HG03439 (cell line): ENCODE results near the gene C14orf119.

Experiments used
- ATAC-seq: cut with Tn5 transposase; IDR thresholded peaks from one replicate; pipeline ENCODE4 v1.9.1; 2021; ENCODE audit warnings: mild to moderate bottlenecking, moderate library complexity; ENCODE audit not compliant: unreplicated experiment

Gene C14orf119, protein sequence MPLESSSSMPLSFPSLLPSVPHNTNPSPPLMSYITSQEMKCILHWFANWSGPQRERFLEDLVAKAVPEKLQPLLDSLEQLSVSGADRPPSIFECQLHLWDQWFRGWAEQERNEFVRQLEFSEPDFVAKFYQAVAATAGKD

GRCh38 chr14:23095196-23096108 lies at the start of gene C14orf119:
TSS of gene C14orf119 (plus strand) at chr14:23095505. CDS start at chr14:23097659, 2,154 bp downstream.
- peak; percentile 93 for ATAC-seq

DNA sequence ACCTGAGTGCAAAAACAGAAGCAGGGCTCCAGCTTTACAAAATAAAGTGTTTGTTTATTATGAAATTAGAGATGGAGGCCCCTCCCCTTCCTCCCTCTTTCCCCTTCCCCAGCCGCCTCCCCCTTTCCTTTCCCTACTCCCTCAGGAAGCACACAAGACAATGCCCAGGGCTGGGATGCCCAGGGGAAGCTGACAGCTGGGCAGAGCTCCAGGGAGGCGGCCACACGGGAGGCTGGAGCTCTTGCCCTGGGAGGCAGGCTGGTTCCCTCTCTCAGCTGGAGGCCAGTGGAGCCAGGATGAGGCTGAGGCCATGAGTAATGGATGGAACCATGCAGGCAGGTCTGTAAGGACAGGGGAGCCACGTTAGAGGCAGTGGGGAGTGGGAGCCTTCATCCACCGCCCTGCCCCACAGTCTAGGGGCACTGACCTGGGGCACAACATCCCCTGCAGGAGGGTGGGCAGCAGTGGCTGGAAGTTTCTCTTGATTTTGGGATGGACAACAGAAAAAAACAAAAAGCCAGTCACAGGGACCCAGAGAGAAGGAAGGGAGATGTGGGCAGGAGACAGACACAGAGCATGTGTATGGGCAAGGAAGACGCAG lies 48.2 kb upstream of the C14orf119 start:
- ATAC-seq = no peak

DNA sequence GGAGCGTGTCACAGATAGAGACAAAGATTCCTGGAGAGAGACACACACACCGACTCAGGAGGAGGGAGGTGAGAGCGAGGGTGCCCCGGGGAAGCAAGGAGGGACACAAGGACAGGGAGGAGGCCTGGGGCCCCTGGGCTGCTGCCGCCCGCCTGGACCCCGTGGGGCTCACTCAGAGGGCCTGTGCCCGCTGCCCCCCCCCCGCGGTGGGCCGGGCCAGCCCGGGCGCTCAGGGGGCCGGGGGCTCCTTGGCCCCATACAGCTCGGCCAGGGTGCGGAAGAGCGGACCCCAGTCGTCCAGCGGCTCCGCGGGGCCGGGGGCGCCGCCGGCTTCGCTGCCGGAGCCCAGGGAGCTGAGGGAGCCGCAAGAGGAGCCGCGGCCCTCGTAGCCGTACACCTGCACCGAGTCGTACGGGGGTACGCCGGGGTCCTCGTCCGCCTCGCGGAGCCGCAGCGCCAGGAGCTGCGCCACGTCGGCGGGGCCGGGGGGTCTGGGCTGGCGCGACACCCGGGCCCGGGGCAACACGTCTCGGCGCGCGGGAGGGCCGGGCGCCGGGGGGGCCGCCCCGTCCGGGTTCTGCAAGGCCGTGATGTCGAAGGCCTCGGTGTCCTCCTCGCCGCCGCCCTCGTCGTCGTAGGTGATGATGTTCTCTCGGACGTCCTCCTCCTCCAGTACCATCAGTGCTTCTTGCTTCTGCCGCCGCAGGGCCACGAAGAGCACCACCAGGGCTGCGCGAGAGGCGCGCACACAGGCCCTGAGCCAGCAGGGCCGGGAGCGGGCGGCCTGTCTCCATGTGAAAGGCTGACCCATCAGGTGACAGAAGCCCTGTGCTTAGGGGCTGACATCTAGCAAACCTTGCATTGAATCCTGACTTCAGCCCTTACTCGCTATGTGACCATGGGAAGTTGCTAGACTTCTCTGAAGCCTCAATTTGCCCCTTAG lies 47.3 kb upstream of the C14orf119 start:
- no peak for ATAC-seq

GRCh38 chr14:23049011-23049410 lies 46.3 kb upstream of the C14orf119 start:
- no peak for ATAC-seq

DNA sequence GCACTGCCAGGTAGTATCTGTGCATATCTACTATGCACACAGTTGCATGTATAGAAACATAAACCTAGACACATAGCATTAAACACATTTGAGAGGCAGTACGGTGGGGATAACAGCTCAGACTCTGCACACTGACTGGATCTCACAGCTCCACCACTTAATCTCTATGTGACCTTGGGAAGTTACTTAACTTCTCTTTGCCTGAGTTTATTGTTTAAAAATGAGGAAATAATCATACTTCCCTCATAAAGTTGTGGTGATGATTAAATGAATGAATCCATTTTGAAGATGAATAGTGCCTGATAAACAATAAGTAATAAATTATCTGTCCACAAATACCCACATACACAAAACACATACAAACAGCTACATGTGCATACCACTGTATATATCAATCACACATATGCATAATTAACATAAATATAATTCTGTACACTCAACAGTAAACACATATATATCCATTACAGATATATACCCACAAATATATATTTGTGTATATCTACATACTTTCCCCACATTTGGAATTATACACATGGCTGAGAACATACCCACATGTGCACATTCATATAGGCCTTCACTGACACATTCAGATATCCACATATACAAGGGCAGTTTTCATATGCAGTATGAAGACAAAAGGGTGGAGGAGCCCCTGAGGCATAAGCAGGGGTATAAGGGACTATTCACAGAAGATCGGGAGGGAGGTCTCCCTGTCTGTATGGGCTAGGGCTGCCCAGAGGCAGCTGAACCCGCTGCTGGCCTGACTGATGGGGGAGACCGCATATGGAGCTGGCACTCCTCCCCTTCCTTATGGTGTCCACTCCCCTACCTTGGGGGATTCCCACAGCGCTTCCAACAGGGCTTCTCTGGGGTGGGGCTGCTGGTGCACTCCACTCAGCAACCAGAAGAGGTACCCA lies 43.9 kb upstream of the C14orf119 start:
- ATAC-seq = no peak

- no peak for ATAC-seq
Observed at GRCh38 chr14:23052182-23052623, 43.1 kb upstream of the C14orf119 start.

DNA sequence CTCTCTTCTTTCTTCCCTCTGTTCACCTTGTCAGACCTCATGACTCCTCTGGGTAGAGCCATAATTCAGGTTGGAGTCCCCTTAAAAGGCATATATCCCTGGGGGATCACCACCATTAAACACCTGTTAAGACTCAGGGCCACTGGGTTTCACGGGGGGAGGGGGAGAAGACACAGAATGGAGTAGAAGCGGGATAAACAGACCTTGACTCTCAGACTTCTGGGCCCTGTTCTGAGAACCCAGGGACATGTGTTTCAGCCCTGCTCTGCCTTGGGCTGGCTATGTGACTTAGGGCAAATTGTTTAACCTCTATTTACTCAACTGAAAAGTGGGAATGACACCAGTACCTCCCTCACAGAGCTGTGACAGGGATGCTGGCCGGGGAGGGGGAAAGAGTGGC lies 42.6 kb upstream of the C14orf119 start:
- ATAC-seq = no peak

DNA sequence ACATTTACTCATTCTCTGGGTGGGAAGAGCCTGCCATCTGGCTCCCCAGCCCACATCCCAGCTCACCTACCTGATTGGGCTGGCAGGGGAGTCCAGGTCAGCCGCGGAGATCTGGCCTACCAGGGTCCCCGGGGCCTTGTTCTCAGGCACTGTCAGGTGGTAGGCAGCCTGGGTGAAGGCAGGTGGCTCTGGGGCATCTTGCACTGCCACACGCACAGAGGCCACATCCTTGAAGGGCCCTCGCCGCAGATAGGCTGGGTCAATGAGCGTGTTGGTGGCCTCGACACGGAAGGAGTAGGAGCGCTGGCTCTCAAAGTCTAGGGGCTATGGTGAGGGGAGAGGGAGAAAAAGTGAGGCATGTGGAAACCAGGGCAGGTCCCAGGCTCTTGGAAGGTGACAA lies 41.9 kb upstream of the C14orf119 start:
- ATAC-seq = no peak

GRCh38 chr14:23054000-23054811 lies 41.1 kb upstream of the C14orf119 start:
- ATAC-seq = no peak

GRCh38 chr14:23055147-23055550 lies 40.2 kb upstream of the C14orf119 start:
- no peak for ATAC-seq

DNA sequence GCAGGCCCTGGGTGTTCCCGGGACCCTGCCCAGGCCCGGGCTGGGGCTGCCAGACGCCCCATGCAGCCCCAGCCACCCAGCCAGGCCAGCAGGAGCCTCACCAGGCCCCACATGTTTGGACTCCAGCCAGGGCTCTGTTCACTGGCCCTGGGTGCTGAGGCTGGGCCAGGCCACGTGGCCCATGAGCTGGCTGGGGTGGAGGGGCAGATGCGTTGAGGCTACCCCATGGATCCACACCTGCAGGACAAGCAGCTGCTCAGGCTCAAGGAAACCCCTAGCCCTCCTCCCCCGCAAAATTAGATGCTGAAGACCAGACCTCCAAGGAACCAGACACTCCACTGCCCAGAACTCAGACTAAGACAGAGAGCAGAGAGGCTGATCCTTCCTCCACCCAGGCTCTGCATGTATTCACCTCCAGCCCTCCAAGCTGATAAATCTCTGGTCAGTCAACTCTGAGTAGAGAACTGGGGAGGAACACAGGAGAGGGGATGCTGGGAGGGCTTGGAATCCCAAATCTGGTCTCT lies 39.6 kb upstream of the C14orf119 start:
- ATAC-seq = no peak

DNA sequence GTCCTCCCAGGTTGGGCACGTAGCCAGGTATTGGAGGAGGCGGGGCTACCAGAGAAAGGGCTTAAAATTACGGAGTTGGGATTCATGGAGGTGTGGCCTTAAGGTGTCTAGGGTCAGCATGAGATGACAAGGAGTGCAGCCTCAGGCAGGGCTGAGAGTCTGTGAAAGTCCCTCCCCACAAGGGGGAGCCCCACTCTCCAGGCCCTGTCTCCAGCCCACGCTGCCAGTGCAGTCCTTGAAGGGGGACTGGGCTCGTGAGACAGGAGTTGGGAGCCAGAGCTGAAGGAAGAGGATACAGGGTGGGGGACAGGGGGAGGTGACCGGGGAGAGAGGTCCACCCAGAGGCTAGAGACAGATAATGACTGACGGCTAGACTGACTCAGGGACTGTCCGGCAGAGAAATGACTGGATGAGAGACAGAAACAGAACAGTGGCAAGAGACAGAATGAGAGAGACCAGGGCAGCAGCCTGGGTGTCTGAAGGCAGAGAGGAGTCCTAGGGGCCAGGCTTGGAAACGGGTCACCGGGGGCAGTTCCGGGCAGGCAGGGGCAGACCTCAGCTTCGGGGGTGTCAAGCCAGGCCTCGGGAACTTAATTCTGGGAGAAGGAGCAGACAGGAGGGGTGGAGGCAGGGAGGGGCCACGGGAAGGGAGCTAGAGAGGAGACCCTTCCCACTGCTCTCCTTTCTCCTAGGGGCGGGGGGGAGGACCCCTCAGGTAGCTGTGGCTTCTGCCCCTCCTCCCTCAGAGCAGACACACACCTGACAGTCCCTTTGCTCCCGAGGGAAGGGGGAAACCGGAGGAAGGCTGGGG lies 39.0 kb upstream of the C14orf119 start:
- peak; percentile 50 for ATAC-seq

DNA sequence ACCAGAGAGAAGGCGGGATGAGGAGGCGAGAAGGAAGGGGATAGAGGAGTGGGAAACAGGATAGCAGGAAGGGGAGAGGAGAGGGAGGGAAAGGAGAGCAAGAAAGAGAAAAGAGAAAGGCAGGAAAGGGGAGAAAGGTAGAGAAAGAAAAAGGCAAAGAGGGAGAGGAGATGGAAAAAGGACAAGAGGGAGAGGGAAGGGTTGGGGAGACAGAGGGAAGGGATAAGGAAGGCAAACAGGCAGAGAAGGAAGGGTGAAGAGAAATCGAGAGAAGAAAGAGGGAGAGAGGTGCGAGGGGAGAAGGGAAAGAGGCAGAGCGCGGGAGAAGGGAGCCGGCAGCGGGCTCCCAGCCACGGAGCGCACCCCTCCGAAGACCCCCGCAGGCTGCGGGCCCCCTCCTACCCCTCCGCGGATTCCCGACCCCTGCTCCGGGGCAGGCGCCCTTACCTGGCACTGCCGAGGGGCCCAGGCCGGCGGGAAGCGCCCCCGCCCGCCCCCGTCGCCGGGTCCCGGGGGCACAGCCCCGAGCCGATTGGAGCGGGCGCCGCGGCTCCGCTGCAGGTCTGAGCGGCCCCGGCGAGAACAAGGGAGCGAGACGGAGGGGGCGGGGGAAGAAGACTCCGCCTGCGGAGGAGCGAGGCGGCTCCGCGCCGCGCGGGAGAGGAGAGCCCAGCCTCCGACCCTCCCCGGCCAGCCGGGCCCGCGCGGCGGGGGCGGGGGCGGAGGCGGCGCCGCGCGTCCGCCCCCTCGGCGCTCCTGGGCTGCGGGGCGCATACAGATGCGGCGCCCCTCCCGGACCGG lies 38.1 kb upstream of the C14orf119 start, which contains the start of gene CDH24:
CDH24 (minus strand) TSS at position 565 of the 801 bp plus-strand sequence. CDS start 1,787 bp downstream, outside the sequence.
- peak; percentile 31 for ATAC-seq

DNA sequence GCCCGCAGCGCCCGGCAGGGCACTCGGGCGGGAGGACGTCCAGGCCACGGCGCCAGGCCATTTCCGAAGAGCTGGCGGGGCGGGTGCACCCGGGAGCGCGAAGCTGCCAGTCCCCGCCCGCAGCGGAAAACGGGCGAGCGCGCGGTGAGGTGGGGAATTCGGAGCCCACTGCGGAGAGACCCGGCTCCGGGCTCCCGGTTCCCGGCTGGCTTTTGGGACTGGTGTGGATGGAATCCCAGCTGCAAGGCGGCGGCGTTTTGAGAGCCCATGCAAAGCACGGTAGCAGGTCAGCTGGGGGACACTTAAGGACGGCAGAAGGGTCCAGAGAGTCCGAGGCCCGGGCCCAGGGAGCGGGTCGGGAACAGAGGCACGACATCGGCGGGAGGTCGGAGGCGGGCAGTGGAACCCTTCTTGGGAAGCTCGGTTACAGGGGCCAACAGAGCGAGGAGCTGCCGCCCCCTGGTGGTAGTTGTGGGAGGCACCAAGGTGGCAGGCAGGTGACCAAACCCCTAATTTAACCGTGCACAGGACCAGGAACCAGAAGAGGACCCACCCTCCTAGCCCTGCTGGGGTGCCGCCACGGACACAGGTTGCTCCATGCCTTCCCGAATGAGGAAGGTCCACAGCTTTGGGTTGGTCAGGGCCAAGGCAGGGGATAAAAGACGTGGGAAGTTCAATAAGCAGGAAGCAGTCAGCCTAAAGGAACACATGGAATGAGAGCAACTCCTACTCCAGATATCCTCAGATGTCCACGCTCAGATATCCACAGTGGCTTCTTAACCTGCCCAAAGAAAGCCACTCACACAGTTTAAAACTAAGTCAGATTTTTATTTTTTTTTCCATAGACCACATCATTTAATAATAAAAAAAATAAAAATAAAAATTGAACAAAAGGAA lies 37.3 kb upstream of the C14orf119 start:
- ATAC-seq = peak; percentile 62

GRCh38 chr14:23058654-23059504 lies 36.4 kb upstream of the C14orf119 start:
- ATAC-seq = no peak
